HG02610 (cell line): Measurements from ENCODE around the gene C3AR1.
A peak's percentile ranks its signal among the peaks of the same experiment; 100 is the strongest.

Experiments used
- ATAC-seq: cut with Tn5 transposase; IDR thresholded peaks from one replicate; pipeline ENCODE4 v1.9.1; 2021; ENCODE audit warnings: mild to moderate bottlenecking, moderate library complexity; ENCODE audit not compliant: unreplicated experiment

Gene C3AR1

DNA sequence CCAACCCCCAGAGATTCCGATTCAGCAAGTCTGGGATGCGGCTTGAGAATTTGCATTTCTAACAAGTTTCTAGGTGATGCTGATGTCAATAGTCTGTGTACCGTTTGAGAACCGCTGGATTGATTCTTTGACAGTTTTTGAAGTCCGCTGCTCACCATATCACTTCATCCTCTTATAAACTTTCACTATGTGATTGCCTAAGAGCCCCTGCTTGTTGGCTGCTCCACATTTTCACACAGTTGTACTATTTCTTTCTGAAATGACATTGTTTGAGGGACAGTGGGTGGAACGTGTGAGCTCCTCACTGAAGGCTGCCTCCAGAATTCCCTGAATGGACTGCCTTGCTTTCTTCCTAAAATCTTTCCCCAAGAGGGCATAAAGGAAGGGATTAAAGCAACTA is 7.7 kb downstream of the C3AR1 start:
- no peak for ATAC-seq

DNA sequence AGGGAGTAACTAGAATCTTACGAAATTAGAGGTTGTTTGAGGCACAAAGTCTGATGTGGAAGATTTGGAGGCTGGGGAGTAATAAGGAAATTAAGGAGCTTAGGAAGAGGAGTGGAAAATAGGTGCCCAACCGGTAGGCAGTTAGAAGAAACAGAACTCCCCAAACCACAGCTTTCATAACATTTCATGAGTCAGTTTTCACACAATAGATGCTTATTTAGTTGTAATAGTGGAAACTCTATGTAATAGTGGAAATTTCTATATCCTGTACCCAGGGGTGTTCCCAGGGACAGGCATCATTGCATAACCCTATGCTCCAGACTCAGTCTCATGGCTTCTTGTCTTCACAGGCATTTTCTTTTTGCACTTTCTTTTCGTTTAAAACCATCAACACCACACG is 8.3 kb downstream of the C3AR1 start:
- no peak for ATAC-seq

GRCh38 chr12:8057306-8057705 is 8.9 kb downstream of the C3AR1 start:
- no peak for ATAC-seq

DNA sequence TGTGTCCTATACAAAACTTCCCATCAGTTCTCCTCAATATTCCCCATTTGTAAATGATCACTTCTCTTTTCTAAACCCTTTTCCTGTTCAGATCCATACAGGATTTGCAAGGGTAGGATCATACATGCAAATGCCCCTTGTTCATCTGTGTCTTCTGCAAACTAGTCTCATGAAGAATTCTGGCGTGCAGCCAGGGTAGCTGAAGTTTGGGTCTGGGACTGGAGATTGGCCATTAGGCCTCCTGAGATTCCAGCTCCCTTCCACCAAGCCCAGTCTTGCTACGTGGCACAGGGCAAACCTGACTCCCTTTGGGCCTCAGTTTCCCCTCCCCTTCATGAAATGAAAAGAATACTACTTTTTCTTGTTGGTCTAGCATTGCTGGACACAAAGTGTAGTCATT is 11.3 kb downstream of the C3AR1 start:
- no peak for ATAC-seq

GRCh38 chr12:8052679-8053078 is 13.5 kb downstream of the C3AR1 start:
- ATAC-seq = no peak

GRCh38 chr12:8050600-8051250 is 15.4 kb downstream of the C3AR1 start:
- no peak for ATAC-seq

GRCh38 chr12:8048906-8049305 is 17.3 kb downstream of the C3AR1 start:
- ATAC-seq = no peak

GRCh38 chr12:8047842-8048241 is 18.3 kb downstream of the C3AR1 start:
- ATAC-seq = no peak

DNA sequence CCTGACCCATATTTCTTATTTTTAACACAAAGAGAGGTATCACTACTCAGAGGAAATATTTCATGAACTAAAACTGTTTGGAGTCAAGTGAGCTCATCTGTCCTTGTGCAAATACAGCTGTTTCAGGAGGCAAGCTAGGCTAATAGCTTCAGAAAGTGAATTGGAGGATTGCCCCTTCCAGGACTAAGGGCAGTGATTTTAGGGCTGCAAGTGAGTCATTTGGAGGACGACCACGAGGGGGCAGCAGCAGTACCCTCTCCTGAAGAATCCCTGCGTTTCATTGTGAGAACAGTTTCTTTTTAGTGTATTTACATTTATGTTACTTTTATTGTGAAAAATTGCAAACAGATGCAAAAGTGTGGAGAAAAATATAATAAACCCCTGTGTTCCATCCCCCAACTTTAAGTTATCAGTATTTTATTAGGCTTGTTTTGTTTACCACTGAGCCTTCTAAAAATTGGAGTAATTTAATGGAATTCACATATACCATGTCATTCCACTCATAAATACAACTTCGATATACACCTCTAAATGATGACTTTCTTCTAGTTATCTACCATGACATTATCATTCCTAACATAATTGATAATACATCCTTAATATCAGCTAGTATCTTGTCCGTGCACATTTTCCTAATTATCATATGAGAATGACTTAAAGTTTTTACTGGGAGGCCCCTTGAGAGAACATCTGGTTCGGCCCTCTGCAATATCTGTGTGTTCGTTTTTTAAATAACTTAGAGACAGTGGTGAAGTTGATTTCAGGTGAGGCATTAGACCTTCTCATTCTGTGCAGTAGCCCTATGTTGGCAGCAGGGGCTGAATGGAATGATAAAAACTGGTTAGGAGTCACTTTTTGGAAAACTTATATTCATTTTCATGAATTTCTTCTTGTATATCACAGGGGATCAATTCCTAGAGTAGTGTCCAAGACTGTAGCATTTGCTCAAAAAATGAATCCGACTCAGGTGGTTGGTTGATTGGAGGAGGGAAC is 19.9 kb downstream of the C3AR1 start:
- no peak for ATAC-seq

- ATAC-seq = no peak
These were observed 25.4 kb downstream of the C3AR1 start for GRCh38 chr12:8040791-8041190.

- ATAC-seq = no peak
These were observed 27.5 kb downstream of the C3AR1 start for GRCh38 chr12:8038659-8039114.

- ATAC-seq = no peak
These were observed 28.2 kb downstream of the C3AR1 start for GRCh38 chr12:8037947-8038346.

- ATAC-seq = no peak
These were observed 29.0 kb downstream of the C3AR1 start for GRCh38 chr12:8037046-8037663.

GRCh38 chr12:8036346-8036745 is 29.8 kb downstream of the C3AR1 start:
- no peak for ATAC-seq

GRCh38 chr12:8035440-8036010 is 30.6 kb downstream of the C3AR1 start:
- ATAC-seq = no peak

DNA sequence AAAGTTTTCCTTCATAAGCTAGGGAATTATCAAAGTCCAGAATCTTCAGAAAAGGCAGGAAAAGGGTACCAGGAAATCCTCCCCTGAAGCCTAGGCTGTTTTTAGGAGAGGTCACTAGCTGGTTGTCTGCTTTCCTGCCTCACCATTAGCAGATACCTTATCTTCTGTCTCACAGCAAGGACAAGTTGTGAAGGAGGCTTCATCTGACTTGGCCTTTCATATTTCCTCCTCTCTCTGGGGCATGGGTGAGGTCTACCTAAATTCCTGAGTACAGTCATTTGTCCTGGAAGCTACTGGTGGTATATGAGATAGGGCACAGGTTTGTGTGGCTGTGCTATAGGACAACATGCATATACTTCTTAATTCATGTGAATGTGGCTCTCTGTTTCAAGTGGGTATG is 31.4 kb downstream of the C3AR1 start:
- ATAC-seq = no peak

GRCh38 chr12:8033153-8034044 is 32.8 kb downstream of the C3AR1 start:
- ATAC-seq = no peak

- peak; percentile 70 for ATAC-seq
These were observed 33.7 kb downstream of the C3AR1 start, which contains the start of gene FOXJ2 for GRCh38 chr12:8032242-8033152. Gene FOXJ2, plus strand, starts transcription at chr12:8032716. Its CDS starts 7,117 bp downstream, at chr12:8039833.

DNA sequence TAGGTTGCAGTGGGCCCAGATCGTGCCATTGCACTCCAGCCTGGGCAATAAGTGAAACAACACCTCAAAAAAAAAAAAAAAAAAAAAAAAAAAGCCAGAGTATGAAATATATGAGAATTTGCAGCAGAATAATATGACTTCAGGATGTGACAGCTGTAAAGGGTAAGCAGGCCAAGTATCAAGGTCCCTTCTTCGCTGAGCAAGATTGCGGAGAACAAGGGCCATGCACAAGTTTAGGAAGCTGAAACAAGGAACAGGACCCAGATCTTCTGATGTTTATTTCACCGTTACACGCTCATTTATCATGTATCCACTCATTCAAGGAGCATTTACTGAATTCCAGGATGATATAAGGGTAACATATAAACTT is 34.3 kb downstream of the C3AR1 start:
- no peak for ATAC-seq
